Keratinocyte (primary cell): ENCODE data around the gene MRPL50. TPM values are rescaled to one million over a fixed set of nuclear protein-coding genes. Genes with fewer than 3 reads are reported as not detected.

Experiments
- DNase-seq: peaks from one replicate; pipeline ENCODE4 v3.0.0-alpha.2; 2011; ENCODE audit warnings: low read depth, missing footprints, low spot score
- FAIRE-seq: peaks from 2 replicates; lab custom pipeline; 2011; peaks lifted over from hg19 to GRCh38; lab: Jason Lieb, UNC
- H2AFZ ChIP-seq: 2 replicates; pipeline ENCODE4 v1.6.0; 2012; ENCODE audit warnings: low read length, control low read depth, inconsistent platforms; ENCODE audit not compliant: control insufficient read depth
- H3K27ac ChIP-seq: 2 replicates; pipeline ENCODE4 v1.5.1; 2011; ENCODE audit warnings: low read length; ENCODE audit not compliant: control insufficient read depth, insufficient read depth
- H3K27me3 ChIP-seq: 3 replicates; pipeline ENCODE4 v1.6.0; 2011; ENCODE audit warnings: low read length; ENCODE audit not compliant: control insufficient read depth, insufficient read depth; ENCODE audit errors: extremely low read depth
- H3K36me3 ChIP-seq, 2 experiments: 2 replicates in 1 of 2; 3 replicates in 1 of 2; pipeline ENCODE4 v1.5.1; 2011; ENCODE audit warnings: low read length in 2 of 2, mild to moderate bottlenecking in 1 of 2; ENCODE audit not compliant: control insufficient read depth in 2 of 2, insufficient read depth in 2 of 2; ENCODE audit errors: extremely low read depth in 1 of 2
- H3K4me1 ChIP-seq: 3 replicates; pipeline ENCODE4 v1.5.1; 2011; ENCODE audit warnings: low read length; ENCODE audit not compliant: control insufficient read depth, insufficient read depth; ENCODE audit errors: extremely low read depth
- H3K4me2 ChIP-seq: 3 replicates; pipeline ENCODE4 v1.6.0; 2011; ENCODE audit warnings: low read depth, low read length; ENCODE audit not compliant: control insufficient read depth, insufficient read depth; ENCODE audit errors: extremely low read depth
- H3K4me3 ChIP-seq, 3 experiments: fragments of 200-600 bp in 1 of 3; sonication (generic) in 1 of 3; 2 replicates in 2 of 3; 3 replicates in 1 of 3; pipeline ENCODE4 v1.5.1; 2011 to 2016; ENCODE audit warnings: low read length in 3 of 3, mild to moderate bottlenecking in 3 of 3, control low read depth in 2 of 3, inconsistent platforms in 1 of 3, low read depth in 1 of 3, mixed read lengths in 1 of 3, mixed run types in 1 of 3, moderate library complexity in 1 of 3; ENCODE audit not compliant: control insufficient read depth in 2 of 3, insufficient read depth in 2 of 3; ENCODE audit errors: extremely low read depth in 1 of 3
- H3K79me2 ChIP-seq: 2 replicates; pipeline ENCODE4 v1.6.0; 2012; ENCODE audit warnings: low read length; ENCODE audit not compliant: control insufficient read depth, insufficient read depth
- H3K9ac ChIP-seq: 3 replicates; pipeline ENCODE4 v1.6.0; 2011; ENCODE audit warnings: low read length; ENCODE audit not compliant: control insufficient read depth, insufficient read depth; ENCODE audit errors: extremely low read depth
- H3K9me1 ChIP-seq: 3 replicates; pipeline ENCODE4 v1.6.0; 2011; ENCODE audit warnings: low read length; ENCODE audit not compliant: control insufficient read depth, insufficient read depth; ENCODE audit errors: extremely low read depth
- H3K9me3 ChIP-seq: 2 replicates; pipeline ENCODE4 v1.5.1; 2012; ENCODE audit warnings: low read depth, low read length; ENCODE audit not compliant: control insufficient read depth
- H4K20me1 ChIP-seq: 3 replicates; pipeline ENCODE4 v1.6.0; 2011; ENCODE audit warnings: low read length; ENCODE audit not compliant: control insufficient read depth, insufficient read depth; ENCODE audit errors: extremely low read depth
- EZH2 ChIP-seq: IDR thresholded peaks from one replicate; pipeline ENCODE4 v1.6.1; 2012; ENCODE audit warnings: inconsistent platforms, mild to moderate bottlenecking, low read length, moderate library complexity
- dilution Hi-C: fragments of 300-500 bp; cut with MboI; formaldehyde crosslinking; loops from one replicate; pipeline ENCODE4 v1.7.0; 2020; ENCODE audit warnings: low sequenced_read_pairs; ENCODE audit not compliant: extremely low pct_ligation_motif_present
- polyA plus RNA-seq, 5 experiments: library from polyadenylated mRNA; depleted of rRNA in 3 of 5; stranded (reverse) in 3 of 5; stranded (forward) in 1 of 5; unstranded in 1 of 5; fragments of >200 nt; gene quantifications; 1 replicate in 1 of 5; 2 replicates in 3 of 5; 3 replicates in 1 of 5; pipeline versions ENCODE4 v1.2.1 to v1.2.3, GENCODE V29; 2011 to 2012; ENCODE audit warnings: missing spikeins in 2 of 5, low read depth in 1 of 5, low replicate concordance in 1 of 5
- TF ChIP-seq, protein P1 (sequence below), 3 experiments: IDR thresholded peaks in 1 of 3; conservative IDR thresholded peaks in 1 of 3; optimal IDR thresholded peaks in 1 of 3; 2 replicates in 2 of 3; 3 replicates in 1 of 3; pipeline versions ENCODE3 to v1.5.1; 2011; ENCODE audit warnings: low read length in 3 of 3, mild to moderate bottlenecking in 3 of 3, moderate library complexity in 2 of 3, control low read depth in 1 of 3, inconsistent platforms in 1 of 3; ENCODE audit not compliant: insufficient read depth in 2 of 3; ENCODE audit errors: extremely low read depth in 1 of 3

The MRPL50 gene
- polyA plus RNA-seq, 1 donor (not counting 4 experiments of a cell fraction or from before 2014, with no cell fraction given) = 24.0 TPM

DNA sequence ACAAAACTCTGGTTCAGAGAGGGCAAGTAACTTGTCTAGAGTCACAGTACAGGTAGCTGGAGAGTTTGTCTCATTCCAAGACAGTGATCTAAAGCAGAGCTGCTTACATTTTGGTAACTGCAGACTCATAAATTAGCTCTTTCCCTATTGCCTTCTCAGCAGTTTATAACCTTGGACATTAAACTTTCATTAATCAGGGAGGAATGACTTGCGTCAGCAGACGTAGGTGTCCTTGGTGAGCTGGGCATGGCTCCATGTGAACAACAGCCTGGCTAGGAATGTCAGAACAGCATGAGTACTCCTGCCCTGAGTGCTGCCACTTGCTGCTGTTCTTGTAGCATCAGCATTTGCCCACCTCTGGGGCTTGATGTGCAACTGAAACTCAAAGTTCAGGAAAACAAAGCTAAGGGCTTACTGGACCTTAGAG is 39.4 kb upstream of the MRPL50 start:
- H3K79me2 ChIP-seq = no peaks in the 10 kb centered on the region
- H3K4me2 ChIP-seq = no peak overlapping the region
- H3K4me3 ChIP-seq = no peak overlapping the region
- TF ChIP-seq, protein P1, sequence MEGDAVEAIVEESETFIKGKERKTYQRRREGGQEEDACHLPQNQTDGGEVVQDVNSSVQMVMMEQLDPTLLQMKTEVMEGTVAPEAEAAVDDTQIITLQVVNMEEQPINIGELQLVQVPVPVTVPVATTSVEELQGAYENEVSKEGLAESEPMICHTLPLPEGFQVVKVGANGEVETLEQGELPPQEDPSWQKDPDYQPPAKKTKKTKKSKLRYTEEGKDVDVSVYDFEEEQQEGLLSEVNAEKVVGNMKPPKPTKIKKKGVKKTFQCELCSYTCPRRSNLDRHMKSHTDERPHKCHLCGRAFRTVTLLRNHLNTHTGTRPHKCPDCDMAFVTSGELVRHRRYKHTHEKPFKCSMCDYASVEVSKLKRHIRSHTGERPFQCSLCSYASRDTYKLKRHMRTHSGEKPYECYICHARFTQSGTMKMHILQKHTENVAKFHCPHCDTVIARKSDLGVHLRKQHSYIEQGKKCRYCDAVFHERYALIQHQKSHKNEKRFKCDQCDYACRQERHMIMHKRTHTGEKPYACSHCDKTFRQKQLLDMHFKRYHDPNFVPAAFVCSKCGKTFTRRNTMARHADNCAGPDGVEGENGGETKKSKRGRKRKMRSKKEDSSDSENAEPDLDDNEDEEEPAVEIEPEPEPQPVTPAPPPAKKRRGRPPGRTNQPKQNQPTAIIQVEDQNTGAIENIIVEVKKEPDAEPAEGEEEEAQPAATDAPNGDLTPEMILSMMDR (optimal IDR thresholded peaks at IDR 0.05 in 1 of 3, IDR thresholded peaks at IDR 0.05 in 1 of 3, conservative IDR thresholded peaks at IDR 0.05 in 1 of 3; ENCODE audit: extremely low read depth in 1 of 3, insufficient read depth in 2 of 3, low read length in 3 of 3) = no peak
- no peak for TF ChIP-seq EZH2
- no peak overlapping the region for H3K27ac ChIP-seq
- no peak overlapping the region for H2AFZ ChIP-seq
- no peak for FAIRE-seq
- H3K36me3 ChIP-seq = no peaks in the 10 kb centered on the region
- no peaks in the 10 kb centered on the region for H3K4me1 ChIP-seq
- DNase-seq = no peak
- dilution Hi-C loops = no loop called here
- no peak overlapping the region for H3K9ac ChIP-seq
- no peaks in the 10 kb centered on the region for H3K27me3 ChIP-seq
- H4K20me1 ChIP-seq = no peaks in the 10 kb centered on the region
- H3K9me1 ChIP-seq = no peaks in the 10 kb centered on the region
- H3K9me3 ChIP-seq = no peaks in the 10 kb centered on the region

DNA sequence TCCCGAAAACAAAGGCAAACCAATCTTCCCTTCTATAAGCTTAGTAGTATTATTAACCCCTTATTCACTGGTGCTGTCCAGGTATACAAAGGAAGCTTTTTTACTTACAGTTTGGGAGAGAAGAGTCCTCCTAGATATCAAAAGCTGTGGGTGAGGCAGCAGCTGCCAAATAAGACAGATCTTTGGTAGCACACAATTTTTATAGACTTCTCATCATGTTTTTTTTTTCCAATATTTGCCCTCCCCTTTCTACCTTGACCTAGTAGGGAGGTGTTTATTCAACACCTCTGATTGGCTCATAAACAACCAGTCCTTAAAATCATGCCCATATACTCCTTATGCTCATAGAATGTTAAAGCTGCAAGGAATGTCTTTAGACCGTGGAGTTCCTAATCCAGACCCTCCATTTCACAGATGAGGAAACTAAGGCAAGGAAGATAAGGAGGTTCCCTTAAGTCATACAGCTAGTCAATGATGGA is 37.2 kb upstream of the MRPL50 start, which contains the start of gene ALDOB:
Gene ALDOB, minus strand, starts transcription at position 174 of the 479 bp plus-strand sequence. CDS start 4,887 bp downstream, outside the sequence.
- dilution Hi-C loops = no loop called here
- no peaks in the 10 kb centered on the region for H3K79me2 ChIP-seq
- FAIRE-seq = no peak

More for the DNA sequence above, 37.2 kb upstream of the MRPL50 start, which contains the start of gene ALDOB:
- Histone ChIP-seq H2AFZ (no peak within 1 kb of the TSS), H3K4me3 (no peak within 1 kb of the TSS), H3K4me2 (no peak within 1 kb of the TSS), H3K27ac (no peak within 1 kb of the TSS), H3K9me3 (no peaks in the 10 kb centered on the region), H3K9me1 (no peaks in the 10 kb centered on the region), H3K27me3 (no peaks in the 10 kb centered on the region), H3K9ac (no peak within 1 kb of the TSS), H3K4me1 (no peaks in the 10 kb centered on the region), H3K36me3 (no peaks in the 10 kb centered on the region), H4K20me1 (no peaks in the 10 kb centered on the region)
- no peak for DNase-seq
- TF ChIP-seq, protein P1 (optimal IDR thresholded peaks at IDR 0.05 in 1 of 3, IDR thresholded peaks at IDR 0.05 in 1 of 3, conservative IDR thresholded peaks at IDR 0.05 in 1 of 3; ENCODE audit: extremely low read depth in 1 of 3, insufficient read depth in 2 of 3, low read length in 3 of 3) = no peak
- TF ChIP-seq EZH2 = no peak
